Spleen (tissue), 11 donors: Measurements from ENCODE around the gene TEKT3. TPM values are rescaled to one million over a fixed set of nuclear protein-coding genes. Genes with fewer than 3 reads are reported as not detected.

ENCODE experiments used
- DNase-seq: peaks from one replicate; pipeline ENCODE4 v3.0.0-alpha.2; 2020
- H3K27ac ChIP-seq, 8 donors: fragments of 200-600 bp; sonication (generic) in 7 of 8; 1 replicate in 4 of 8; 2 replicates in 4 of 8; pipeline versions ENCODE4 v1.5.0 to v1.8.0; 2016 to 2021; ENCODE audit warnings: inconsistent platforms in 4 of 8, mild to moderate bottlenecking in 4 of 8, moderate library complexity in 1 of 8
- H3K27me3 ChIP-seq, 7 donors: fragments of 200-600 bp; sonication (generic) in 6 of 7; replicated peaks in 1 of 7; 1 replicate in 4 of 7; 2 replicates in 3 of 7; pipeline versions ENCODE4 v1.5.0 to v1.8.0; 2016 to 2021; ENCODE audit warnings: inconsistent platforms in 3 of 7, mild to moderate bottlenecking in 1 of 7
- H3K36me3 ChIP-seq, 6 donors: fragments of 200-600 bp; sonication (generic) in 5 of 6; 1 replicate in 4 of 6; 2 replicates in 2 of 6; pipeline versions ENCODE4 v1.5.0 to v1.8.0; 2016 to 2021; ENCODE audit warnings: inconsistent platforms in 2 of 6
- H3K4me1 ChIP-seq, 6 donors: fragments of 200-600 bp; sonication (generic) in 5 of 6; 1 replicate in 3 of 6; 2 replicates in 3 of 6; pipeline versions ENCODE4 v1.5.0 to v1.8.0; 2016 to 2021; ENCODE audit warnings: inconsistent platforms in 3 of 6
- H3K4me3 ChIP-seq, 8 donors: fragments of 200-600 bp; sonication (generic) in 7 of 8; 1 replicate in 4 of 8; 2 replicates in 4 of 8; pipeline versions ENCODE4 v1.5.0 to v1.8.0; 2016 to 2021; ENCODE audit warnings: inconsistent platforms in 4 of 8, mild to moderate bottlenecking in 4 of 8, moderate library complexity in 2 of 8
- H3K9me3 ChIP-seq, 8 donors: fragments of 200-600 bp; sonication (generic) in 7 of 8; 1 replicate in 4 of 8; 2 replicates in 4 of 8; pipeline versions ENCODE4 v1.5.0 to v1.8.0; 2016 to 2021; ENCODE audit warnings: inconsistent platforms in 4 of 8
- POLR2A ChIP-seq, 3 donors: fragments of 450-650 bp; IDR thresholded peaks; one replicate each; pipeline ENCODE4 v1.5.1; 2017; ENCODE audit warnings: antibody characterized with exemption in 3 of 3, mild to moderate bottlenecking in 1 of 3
- POLR2AphosphoS5 ChIP-seq, 3 donors: sonication (generic); formaldehyde crosslinking; IDR thresholded peaks; one replicate each; pipeline ENCODE4 v1.5.1; 2017; ENCODE audit warnings: antibody characterized with exemption in 3 of 3
- WGBS, 5 donors: extraction: QIAGEN DNeasy Blood & Tissue Kit in 3 of 5; methylation state at CpG; one replicate each; pipeline versions ENCODE4 v1.1.5 to v1.1.7; 2013 to 2018; 5-methylcytosine and 5-hydroxymethylcytosine counted together
- intact Hi-C: fragments of 100-400 bp; cut with DNase I; formaldehyde crosslinking; loops from one replicate; pipeline ENCODE4 v1.15.0; 2023; ENCODE audit warnings: low total_unique reads
- polyA plus RNA-seq, 3 donors: library from polyadenylated mRNA; stranded (reverse); fragments of 200-250 nt; gene quantifications; one replicate each; pipeline ENCODE4 v1.2.1, GENCODE V29; 2013
- total RNA-seq, 7 donors: library from RNA; depleted of rRNA in 3 of 7; stranded (reverse); fragments of >200 nt in 3 of 7; fragmentation: NEBNext Ultra II Directional in 4 of 7; extraction: Animal tissue kit (Norgen Biotek cat#: 25700) in 4 of 7; gene quantifications; one replicate each; pipeline versions ENCODE4 v1.1.0 to v1.2.1, GENCODE V29; 2016 to 2021
- TF ChIP-seq, protein P1 (sequence below), 11 experiments: fragments of 200-600 bp in 7 of 11; fragments of 450-650 bp in 4 of 11; sonication (generic) in 4 of 11; IDR thresholded peaks in 8 of 11; conservative IDR thresholded peaks in 3 of 11; 1 replicate in 7 of 11; 2 replicates in 4 of 11; pipeline versions ENCODE4 v1.4.0 to v1.8.0; 2016 to 2021; ENCODE audit warnings: antibody characterized with exemption in 11 of 11, inconsistent platforms in 4 of 11, mild to moderate bottlenecking in 1 of 11
- donor health status: healthy with polysubstance abuse.
- donor health status: DM: no; HTN: no; CAD: no; lungs with moderate emphysema.
- donor health status: DM: no; HTN: no; CAD: no.
- donor health status: Bipolar disorder and iron deficiency.
- donor health status: healthy.
- donor health status: DM: no; HTN: no; CAD: no.
- donor health status: DM: yes; HTN: yes; CAD: no.

The TEKT3 gene
- total and polyA plus RNA-seq, 10 donors, result 0.10 to 2.2 (median 0.47) TPM; not detected in 2

DNA sequence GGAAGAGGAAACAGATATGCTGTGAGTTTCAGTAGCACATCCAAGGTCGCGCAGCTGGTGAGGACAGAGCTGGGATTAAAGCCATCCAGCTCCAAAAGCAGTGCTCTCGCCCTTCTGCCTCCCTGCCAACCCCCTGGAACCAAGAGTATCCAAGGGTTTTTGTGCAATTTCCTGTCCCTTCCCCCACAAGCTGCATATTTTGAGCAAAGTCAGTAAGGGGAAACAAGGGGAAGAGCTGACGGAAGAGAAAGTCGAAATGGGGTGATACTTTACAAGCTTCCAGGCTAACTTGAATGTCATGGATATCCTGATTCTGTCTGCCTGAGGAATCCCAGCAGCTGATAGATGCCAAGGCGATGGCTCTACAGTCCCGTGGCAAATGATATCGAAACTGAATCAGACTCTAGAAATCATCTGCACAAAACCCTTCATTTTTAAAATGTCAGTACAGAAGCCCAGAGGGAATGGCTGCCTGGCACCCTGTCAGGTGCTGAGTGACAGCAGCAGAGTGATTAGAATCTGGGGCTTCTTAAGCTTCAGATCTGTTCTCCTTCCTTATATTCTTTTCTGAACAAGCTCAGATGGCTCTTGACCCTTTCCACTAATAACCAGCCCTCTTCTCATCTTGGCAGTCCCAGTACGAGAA lies 42.9 kb upstream of the TEKT3 start:
- Histone ChIP-seq H3K27me3 (peaks cover 0 to 3% (median 0%) of the 10 kb centered on the region in 7 donors), H3K4me1 (peaks cover 0 to 7% (median 2%) of the 10 kb centered on the region in 6 donors), H3K4me3 (peak overlapping the region in 7 of 8 donors; percentile 1 to 50 (median 4)), H3K9me3 (no peaks in the 10 kb centered on the region), H3K27ac (peak overlapping the region in 7 of 8 donors; percentile 69 to 82 (median 77)), H3K36me3 (no peaks in the 10 kb centered on the region)
- peak in 2 of 3 donors; percentile 39 to 55 for TF ChIP-seq POLR2AphosphoS5 (IDR thresholded peaks at IDR 0.05)
- TF ChIP-seq, protein P1, sequence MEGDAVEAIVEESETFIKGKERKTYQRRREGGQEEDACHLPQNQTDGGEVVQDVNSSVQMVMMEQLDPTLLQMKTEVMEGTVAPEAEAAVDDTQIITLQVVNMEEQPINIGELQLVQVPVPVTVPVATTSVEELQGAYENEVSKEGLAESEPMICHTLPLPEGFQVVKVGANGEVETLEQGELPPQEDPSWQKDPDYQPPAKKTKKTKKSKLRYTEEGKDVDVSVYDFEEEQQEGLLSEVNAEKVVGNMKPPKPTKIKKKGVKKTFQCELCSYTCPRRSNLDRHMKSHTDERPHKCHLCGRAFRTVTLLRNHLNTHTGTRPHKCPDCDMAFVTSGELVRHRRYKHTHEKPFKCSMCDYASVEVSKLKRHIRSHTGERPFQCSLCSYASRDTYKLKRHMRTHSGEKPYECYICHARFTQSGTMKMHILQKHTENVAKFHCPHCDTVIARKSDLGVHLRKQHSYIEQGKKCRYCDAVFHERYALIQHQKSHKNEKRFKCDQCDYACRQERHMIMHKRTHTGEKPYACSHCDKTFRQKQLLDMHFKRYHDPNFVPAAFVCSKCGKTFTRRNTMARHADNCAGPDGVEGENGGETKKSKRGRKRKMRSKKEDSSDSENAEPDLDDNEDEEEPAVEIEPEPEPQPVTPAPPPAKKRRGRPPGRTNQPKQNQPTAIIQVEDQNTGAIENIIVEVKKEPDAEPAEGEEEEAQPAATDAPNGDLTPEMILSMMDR (IDR thresholded peaks at IDR 0.05 in 8 of 11, conservative IDR thresholded peaks at IDR 0.05 in 3 of 11), result no peak
- no peak for TF ChIP-seq POLR2A (IDR thresholded peaks at IDR 0.05)
- DNase-seq, result no peak
- intact Hi-C loops, result no loop called here
- WGBS, 5 donors, result 32 to 52% (median 45%) methylated on average over 9 of the region's 9 CpGs

DNA sequence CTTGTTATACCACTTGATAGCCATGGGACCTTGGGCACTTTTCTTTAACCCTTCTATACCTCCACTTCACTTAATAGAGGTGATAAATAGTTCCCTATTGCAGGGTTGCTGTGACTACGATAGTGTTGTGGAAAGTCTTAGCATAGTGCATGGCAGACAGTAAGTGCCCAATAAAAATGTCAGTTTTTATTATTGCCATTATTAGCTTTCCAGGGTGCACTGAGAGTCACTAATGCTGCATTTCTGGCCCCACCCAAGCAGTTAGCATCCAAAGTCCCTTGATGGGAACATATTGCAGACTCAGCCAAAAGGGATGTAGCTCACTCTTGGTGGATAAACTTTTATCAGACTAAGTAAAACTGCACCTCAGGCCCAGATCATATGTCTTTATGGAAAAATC lies 41.5 kb upstream of the TEKT3 start:
- intact Hi-C loops, result no loop called here
- H3K27ac ChIP-seq, result no peak overlapping the region
- H3K4me3 ChIP-seq, result no peak overlapping the region
- TF ChIP-seq POLR2A (IDR thresholded peaks at IDR 0.05) (no peak), POLR2AphosphoS5 (IDR thresholded peaks at IDR 0.05) (no peak)
- TF ChIP-seq, protein P1 (IDR thresholded peaks at IDR 0.05 in 8 of 11, conservative IDR thresholded peaks at IDR 0.05 in 3 of 11), result no peak
- H3K4me1 ChIP-seq, result peaks cover 0 to 7% (median 2%) of the 10 kb centered on the region in 6 donors
- H3K27me3 ChIP-seq, result peaks cover 0 to 3% (median 0%) of the 10 kb centered on the region in 7 donors
- H3K36me3 ChIP-seq, result no peaks in the 10 kb centered on the region
- H3K9me3 ChIP-seq, result no peaks in the 10 kb centered on the region
- no peak for DNase-seq
- 73 to 96% (median 91%) methylated on average over 1 of the region's 1 CpG for WGBS, 5 donors

DNA sequence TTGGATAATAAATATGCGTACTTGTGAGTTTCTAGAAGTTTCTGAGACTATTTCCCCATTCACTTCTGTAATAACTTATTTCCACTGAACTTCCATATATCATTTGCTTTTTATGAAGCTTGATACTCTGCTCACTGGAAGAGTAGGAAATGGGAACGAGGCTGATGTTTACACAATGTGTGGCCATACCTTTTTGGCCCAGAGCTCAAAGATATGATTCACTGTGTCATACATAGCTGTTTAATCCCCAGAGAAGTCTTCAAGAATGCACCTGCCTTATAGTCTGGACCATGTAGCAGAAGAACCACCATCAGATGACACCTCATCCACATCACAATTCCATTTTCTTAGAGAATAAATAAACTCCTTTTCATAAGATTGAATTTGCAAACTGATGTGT lies 40.3 kb upstream of the TEKT3 start:
- WGBS, 5 donors, result 65 to 77% (median 71%) methylated on average over 2 of the region's 2 CpGs
- no peaks in the 10 kb centered on the region for H3K36me3 ChIP-seq
- H3K4me3 ChIP-seq, result no peak overlapping the region
- H3K27ac ChIP-seq, result no peak overlapping the region
- intact Hi-C loops, result no loop called here
- peaks cover 0 to 7% (median 2%) of the 10 kb centered on the region in 6 donors for H3K4me1 ChIP-seq
- no peak for DNase-seq
- H3K9me3 ChIP-seq, result no peaks in the 10 kb centered on the region
- peaks cover 0 to 5% (median 0%) of the 10 kb centered on the region in 7 donors for H3K27me3 ChIP-seq
- TF ChIP-seq, protein P1 (IDR thresholded peaks at IDR 0.05 in 8 of 11, conservative IDR thresholded peaks at IDR 0.05 in 3 of 11), result no peak
- TF ChIP-seq POLR2AphosphoS5 (IDR thresholded peaks at IDR 0.05) (no peak), POLR2A (IDR thresholded peaks at IDR 0.05) (no peak)

DNA sequence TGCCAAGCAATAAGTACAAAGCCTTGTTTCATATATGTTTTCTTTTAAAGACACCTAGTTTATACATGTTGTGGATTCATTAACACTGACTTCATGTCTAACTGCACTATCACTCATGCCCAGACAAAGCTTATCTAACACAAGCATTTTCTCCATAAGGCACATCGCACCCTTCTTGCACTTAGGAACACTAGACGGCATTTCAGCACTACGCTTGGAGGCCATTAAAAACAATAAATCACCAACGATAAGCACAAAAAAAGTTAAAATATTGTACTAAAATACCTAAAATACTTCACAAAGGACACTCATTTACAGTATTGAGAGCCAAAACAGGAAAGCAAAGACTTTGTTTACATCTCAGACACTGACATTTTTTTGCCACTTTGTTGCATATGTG lies 39.0 kb upstream of the TEKT3 start:
- TF ChIP-seq POLR2AphosphoS5 (IDR thresholded peaks at IDR 0.05), result no peak
- no peak for TF ChIP-seq POLR2A (IDR thresholded peaks at IDR 0.05)
- TF ChIP-seq, protein P1 (IDR thresholded peaks at IDR 0.05 in 8 of 11, conservative IDR thresholded peaks at IDR 0.05 in 3 of 11), result no peak
- Histone ChIP-seq H3K4me3 (no peak overlapping the region), H3K4me1 (peaks cover 0 to 7% (median 2%) of the 10 kb centered on the region in 6 donors), H3K27ac (no peak overlapping the region), H3K36me3 (no peaks in the 10 kb centered on the region), H3K27me3 (peaks cover 0 to 5% (median 0%) of the 10 kb centered on the region in 7 donors), H3K9me3 (no peaks in the 10 kb centered on the region)
- 69 to 93% (median 80%) methylated on average over 4 of the region's 4 CpGs for WGBS, 5 donors
- intact Hi-C loops, result no loop called here
- no peak for DNase-seq
